Thoracic aorta (tissue), 2 donors: ENCODE results near the gene DARS1. TPM values are rescaled to one million over a fixed set of nuclear protein-coding genes. Genes with fewer than 3 reads are reported as not detected.

Experiments used
- ATAC-seq: fragments of 150-250 bp; one replicate; pipeline ENCODE4 v1.8.0; 2017; ENCODE audit warnings: low read depth; ENCODE audit not compliant: insufficient number of reproducible peaks, low FRiP score
- DNase-seq: peaks from one replicate; pipeline ENCODE4 v3.0.0-alpha.2; 2020; ENCODE audit warnings: low spot score
- H3K27ac ChIP-seq, 2 donors: fragments of 200-600 bp; sonication (generic); 1 replicate in 1 of 2; 2 replicates in 1 of 2; pipeline ENCODE4 v1.5.1; 2016; ENCODE audit warnings: mild to moderate bottlenecking in 2 of 2, moderate library complexity in 2 of 2
- H3K27me3 ChIP-seq: fragments of 200-600 bp; sonication (generic); replicated peaks from 2 replicates; pipeline ENCODE4 v1.6.0; 2016; ENCODE audit warnings: mild to moderate bottlenecking; ENCODE audit not compliant: insufficient read depth
- H3K36me3 ChIP-seq: fragments of 200-600 bp; sonication (generic); one replicate; pipeline ENCODE4 v1.5.1; 2016
- H3K4me1 ChIP-seq, 2 donors: fragments of 200-600 bp; sonication (generic); 1 replicate in 1 of 2; 2 replicates in 1 of 2; pipeline versions ENCODE4 v1.5.1 to v1.6.0; 2016; ENCODE audit warnings: low read depth in 2 of 2, mild to moderate bottlenecking in 1 of 2; ENCODE audit not compliant: control insufficient read depth in 1 of 2
- H3K4me3 ChIP-seq: fragments of 200-600 bp; sonication (generic); 2 replicates; pipeline ENCODE4 v1.5.1; 2016; ENCODE audit warnings: mild to moderate bottlenecking
- H3K9me3 ChIP-seq: fragments of 200-600 bp; sonication (generic); 2 replicates; pipeline ENCODE4 v1.5.1; 2016
- CTCF ChIP-seq: fragments of 200-600 bp; sonication (generic); IDR thresholded peaks from one replicate; pipeline ENCODE4 v1.5.1; 2019; ENCODE audit warnings: antibody characterized with exemption
- total RNA-seq, 2 donors: library from RNA; depleted of rRNA; stranded (reverse); fragments of >200 nt; gene quantifications; one replicate each; pipeline versions ENCODE4 v1.1.0 to v1.2.3, GENCODE V29; 2016

DARS1 gene
- total RNA-seq, 2 donors from 2014 or later = 42.8 to 67.9 TPM

- no peak for TF ChIP-seq CTCF
- Histone ChIP-seq H3K36me3 (no peaks in the 10 kb centered on the region), H3K27me3 (no peaks in the 10 kb centered on the region), H3K9me3 (no peaks in the 10 kb centered on the region), H3K4me3 (no peak overlapping the region), H3K4me1 (peaks cover 11 to 12% of the 10 kb centered on the region in 2 donors), H3K27ac (no peak overlapping the region)
- no peak for DNase-seq
- no peak for ATAC-seq
Observed at GRCh38 chr2:135954020-135954601, 31.3 kb downstream of the DARS1 start.

GRCh38 chr2:135952891-135953290 lies 32.5 kb downstream of the DARS1 start:
- Histone ChIP-seq H3K4me3 (no peak overlapping the region), H3K9me3 (no peaks in the 10 kb centered on the region), H3K36me3 (no peaks in the 10 kb centered on the region), H3K4me1 (peaks cover 16 to 19% of the 10 kb centered on the region in 2 donors), H3K27me3 (no peaks in the 10 kb centered on the region), H3K27ac (no peak overlapping the region)
- DNase-seq = no peak
- no peak for ATAC-seq
- TF ChIP-seq CTCF = no peak

GRCh38 chr2:135951041-135951583 lies 34.3 kb downstream of the DARS1 start:
- no peaks in the 10 kb centered on the region for H3K36me3 ChIP-seq
- peaks cover 16 to 19% of the 10 kb centered on the region in 2 donors for H3K4me1 ChIP-seq
- no peak overlapping the region for H3K4me3 ChIP-seq
- H3K27ac ChIP-seq = no peak overlapping the region
- no peaks in the 10 kb centered on the region for H3K27me3 ChIP-seq
- DNase-seq (no peak), ATAC-seq (no peak)
- no peaks in the 10 kb centered on the region for H3K9me3 ChIP-seq
- TF ChIP-seq CTCF = no peak

- no peak overlapping the region for H3K27ac ChIP-seq
- peaks cover 16 to 19% of the 10 kb centered on the region in 2 donors for H3K4me1 ChIP-seq
- DNase-seq = no peak
- TF ChIP-seq CTCF = no peak
- no peaks in the 10 kb centered on the region for H3K9me3 ChIP-seq
- ATAC-seq = no peak
- H3K27me3 ChIP-seq = no peaks in the 10 kb centered on the region
- H3K4me3 ChIP-seq = no peak overlapping the region
- H3K36me3 ChIP-seq = no peaks in the 10 kb centered on the region
Observed at GRCh38 chr2:135949451-135950234, 35.8 kb downstream of the DARS1 start.

- Histone ChIP-seq H3K36me3 (no peaks in the 10 kb centered on the region), H3K27me3 (no peaks in the 10 kb centered on the region), H3K4me3 (no peak overlapping the region), H3K9me3 (no peaks in the 10 kb centered on the region), H3K27ac (no peak overlapping the region), H3K4me1 (peaks cover 16 to 19% of the 10 kb centered on the region in 2 donors)
- no peak for DNase-seq
- TF ChIP-seq CTCF = no peak
- no peak for ATAC-seq
Observed at GRCh38 chr2:135948642-135949355, 36.6 kb downstream of the DARS1 start.
